NCI-H69 (cell line): ENCODE data around the gene NACAD.

Experiments used
- DNase-seq: peaks from one replicate; lab custom pipeline; 2025; lab: John Stamatoyannopoulos, UW

Gene NACAD

DNA sequence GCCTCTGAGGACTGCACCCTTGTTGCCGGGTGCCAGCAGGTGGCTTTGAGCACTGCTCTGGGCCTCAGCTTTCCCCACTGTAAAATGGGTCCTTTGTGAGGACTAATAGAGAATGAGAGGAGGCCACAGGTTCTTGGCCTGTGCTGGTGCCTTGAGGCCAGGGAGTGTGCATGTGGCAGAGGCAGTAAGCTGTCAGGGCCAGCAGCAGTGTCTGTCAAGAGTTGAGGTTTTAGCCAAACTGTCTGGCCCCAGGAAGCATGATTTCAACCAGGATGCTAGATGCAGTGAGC lies 13.5 kb downstream of the NACAD start:
- DNase-seq, result no peak

GRCh38 chr7:45074528-45075354 lies 14.0 kb downstream of the NACAD start:
- DNase-seq, result no peak

DNA sequence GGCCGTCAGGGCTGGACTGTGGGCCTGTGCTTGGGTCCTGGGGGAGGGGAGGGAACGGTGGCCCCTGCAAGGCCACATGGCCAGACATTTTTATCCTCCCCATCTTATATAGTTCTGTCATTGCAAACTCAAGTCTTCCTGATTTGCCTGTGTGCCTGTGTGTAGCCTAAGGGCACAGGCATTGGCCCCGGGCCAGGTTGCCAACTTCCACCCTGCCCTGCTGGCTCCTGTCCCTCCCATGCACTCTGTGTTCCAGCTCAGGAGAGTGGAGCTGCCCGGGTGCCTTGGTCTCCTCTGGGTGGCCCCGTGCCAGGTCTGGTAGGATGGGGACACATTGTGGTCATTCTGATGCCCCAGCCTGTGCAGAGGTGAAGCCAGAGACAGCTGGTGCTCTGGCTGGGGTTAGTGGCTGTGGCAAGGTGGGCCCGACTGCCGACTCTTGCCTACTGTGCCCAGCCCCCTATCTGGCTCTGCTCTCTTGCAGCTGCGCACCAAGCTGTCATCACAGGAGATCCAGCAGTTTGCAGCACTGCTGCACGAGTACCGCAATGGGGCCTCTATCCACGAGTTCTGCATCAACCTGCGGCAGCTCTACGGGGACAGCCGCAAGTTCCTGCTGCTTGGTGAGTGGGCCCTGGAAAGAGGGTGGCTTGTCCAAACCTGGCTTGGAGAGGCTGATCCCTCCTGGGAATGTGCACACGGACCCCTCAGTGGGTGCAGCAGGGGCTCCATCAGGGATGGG lies 14.8 kb downstream of the NACAD start:
- peak; percentile 59 for DNase-seq

GRCh38 chr7:45073031-45073785 lies 15.6 kb downstream of the NACAD start:
- peak; percentile 44 for DNase-seq

DNA sequence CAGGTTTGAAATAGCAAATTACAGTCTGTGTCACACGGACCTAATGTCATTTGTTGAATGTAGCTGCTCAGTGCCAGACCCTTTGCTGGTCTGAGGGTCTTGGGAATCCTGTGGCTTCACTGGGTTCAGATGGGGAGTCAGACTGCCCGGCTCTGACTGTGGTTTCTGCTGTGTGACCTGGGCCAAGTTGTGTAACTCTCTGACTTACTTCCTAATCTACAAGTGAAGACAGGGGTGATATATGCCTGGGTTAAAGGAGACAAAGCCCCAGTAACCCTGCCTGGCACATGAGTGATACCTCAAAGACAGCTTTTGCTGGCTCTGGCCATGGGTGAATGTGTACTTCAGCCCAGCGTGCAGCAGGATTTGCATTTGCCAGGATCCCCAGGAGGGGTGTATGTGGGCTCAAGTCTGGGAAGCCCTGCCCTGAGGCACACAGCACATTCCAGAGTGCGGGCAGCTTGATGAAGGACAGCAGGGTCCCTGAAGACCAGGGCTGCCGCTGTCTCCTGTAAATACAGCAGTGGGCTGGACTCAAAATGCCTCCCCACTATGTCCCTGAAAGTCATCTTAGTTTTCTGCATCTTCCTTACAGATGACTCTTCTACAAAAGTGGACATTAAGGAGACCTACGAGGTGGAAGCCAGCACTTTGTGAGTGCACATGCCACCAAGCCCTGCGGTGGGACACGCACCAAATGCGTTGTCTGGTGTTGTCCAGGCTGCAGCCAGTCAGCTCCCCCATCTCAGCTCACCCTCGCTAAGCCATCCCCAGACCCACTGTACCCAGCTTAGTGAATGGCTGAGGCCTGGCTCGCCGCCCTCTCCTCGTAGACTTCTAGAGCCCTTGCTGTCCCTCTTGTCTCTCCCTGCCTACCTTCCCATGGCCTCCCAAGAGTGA lies 16.4 kb downstream of the NACAD start:
- DNase-seq, result no peak

DNA sequence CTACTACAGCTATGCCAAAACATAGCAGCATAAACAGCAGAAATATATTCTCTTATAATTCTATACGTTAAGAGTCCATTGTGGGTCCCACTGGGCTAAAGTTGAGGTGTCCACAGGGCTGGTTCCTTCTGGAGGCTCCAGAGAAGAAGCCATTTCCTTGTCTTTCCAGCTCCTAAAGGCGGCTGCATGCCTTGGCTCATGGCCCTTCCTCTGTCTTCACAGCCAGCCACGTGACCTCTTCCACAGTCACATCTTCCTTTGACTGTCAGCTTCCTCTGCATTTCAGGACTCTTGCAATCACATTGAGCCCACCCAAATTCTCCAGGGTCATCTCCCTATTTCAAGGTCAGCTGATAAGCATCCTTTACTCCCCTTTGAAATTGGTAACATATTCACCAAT lies 17.2 kb downstream of the NACAD start:
- no peak for DNase-seq

DNA sequence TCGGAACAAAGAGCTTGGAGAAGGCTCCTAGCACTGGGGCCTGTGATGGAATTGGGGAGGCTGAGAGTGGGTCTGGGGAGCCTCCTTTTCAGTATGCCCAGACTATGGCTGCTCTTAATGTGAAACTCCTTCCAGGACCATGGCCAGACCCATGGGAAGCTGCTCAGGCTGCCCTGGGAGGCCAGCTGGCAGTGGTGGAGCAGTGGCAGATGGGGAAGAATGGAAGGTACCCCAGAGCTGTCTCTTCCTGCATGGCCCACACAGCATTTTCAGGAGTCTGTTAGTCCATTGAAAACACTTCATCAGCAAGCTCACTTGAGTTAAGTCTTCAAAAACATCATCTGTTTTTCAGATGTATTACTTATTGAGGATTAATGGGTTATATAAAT lies 18.5 kb downstream of the NACAD start:
- no peak for DNase-seq

- no peak for DNase-seq
Measured at GRCh38 chr7:45069444-45070253, 19.1 kb downstream of the NACAD start.

GRCh38 chr7:45068236-45069023 lies 20.3 kb downstream of the NACAD start:
- no peak for DNase-seq

GRCh38 chr7:45067582-45067981 lies 21.2 kb downstream of the NACAD start:
- no peak for DNase-seq

DNA sequence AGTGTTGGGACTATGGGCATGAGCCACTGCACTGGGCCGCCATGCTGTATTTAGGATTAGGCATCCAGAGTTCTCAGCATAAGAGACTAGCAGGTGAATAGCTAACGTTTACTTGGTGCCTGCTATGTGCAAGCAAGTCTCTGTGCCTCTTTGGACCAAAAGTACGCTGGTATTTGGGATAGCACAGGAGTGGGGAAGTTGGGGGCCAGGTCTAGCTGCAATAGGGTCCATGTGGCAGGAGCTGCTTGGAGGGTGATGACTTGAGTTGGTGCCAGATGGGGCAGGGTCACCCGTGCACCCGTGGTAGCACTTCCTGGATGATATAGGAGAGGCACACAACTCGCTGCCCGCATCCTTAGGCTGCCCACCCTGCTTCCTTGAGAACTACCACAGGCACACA lies 22.4 kb downstream of the NACAD start:
- DNase-seq, result no peak

- no peak for DNase-seq
Measured at GRCh38 chr7:45065031-45065995, 23.5 kb downstream of the NACAD start.

- no peak for DNase-seq
Measured at GRCh38 chr7:45064047-45064725, 24.6 kb downstream of the NACAD start.

DNA sequence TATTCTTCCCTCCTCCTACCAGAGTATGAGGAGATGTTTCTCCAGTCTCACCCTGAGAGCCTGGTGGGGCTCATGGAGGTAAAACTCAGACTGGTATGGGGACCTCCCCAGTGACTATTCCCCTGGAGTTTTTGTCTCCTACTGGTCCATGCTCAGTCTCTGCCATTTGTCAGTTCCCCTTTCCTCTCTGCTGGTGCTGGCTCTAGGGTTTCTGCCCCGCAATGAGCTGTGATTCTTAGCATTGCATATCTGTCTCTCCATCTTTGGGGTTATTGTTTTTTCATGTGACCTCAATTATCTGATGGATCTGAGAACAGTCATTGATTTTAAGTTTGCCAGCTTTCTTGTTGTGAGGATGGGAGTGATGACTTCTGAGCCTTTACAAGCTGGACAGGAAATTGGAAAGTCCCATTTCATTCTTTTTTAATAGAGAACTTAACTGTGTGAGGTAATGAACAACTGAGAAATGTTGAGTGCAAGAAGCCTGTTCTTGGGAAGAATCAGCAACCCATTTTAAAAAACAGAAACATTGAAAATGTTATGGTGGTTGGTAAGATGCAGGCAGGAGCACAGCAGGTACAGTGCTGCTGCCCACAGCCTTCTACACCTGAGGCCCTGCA lies 26.9 kb downstream of the NACAD start:
- DNase-seq, result no peak

GRCh38 chr7:45061352-45061751 lies 27.4 kb downstream of the NACAD start:
- no peak for DNase-seq

GRCh38 chr7:45060295-45060694 lies 28.5 kb downstream of the NACAD start:
- no peak for DNase-seq

DNA sequence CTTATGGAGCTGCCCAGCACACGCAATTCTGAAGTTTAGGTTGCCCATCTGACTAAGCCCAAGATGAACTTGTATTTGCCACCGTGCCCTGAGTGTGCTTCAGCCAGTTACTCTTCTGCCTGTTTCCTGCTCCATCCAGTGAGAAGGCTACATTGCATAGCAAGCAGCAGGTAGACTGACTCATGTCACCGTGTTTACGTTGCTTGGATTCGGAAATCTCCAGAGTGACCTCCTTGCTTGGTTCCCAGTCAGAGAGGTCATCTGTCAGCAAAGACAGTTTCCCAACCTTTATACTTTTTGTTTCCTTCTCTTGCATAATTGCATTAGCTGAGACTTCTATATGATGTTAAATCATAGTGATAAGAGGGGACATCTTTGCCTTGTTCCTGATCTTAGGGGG lies 30.9 kb downstream of the NACAD start:
- no peak for DNase-seq

- DNase-seq, result no peak
Measured at GRCh38 chr7:45055594-45056219, 33.1 kb downstream of the NACAD start.
